IPS-11a (cell line): ENCODE measurements around the gene TAS2R20.

ENCODE experiments used
- H3K4me3 ChIP-seq: one replicate; pipeline ENCODE4 v1.5.1; 2013; ENCODE audit warnings: low read depth, low read length, control low read depth

The TAS2R20 gene

GRCh38 chr12:10960211-10960610 lies 37.9 kb downstream of the TAS2R20 start:
- no peak overlapping the region for H3K4me3 ChIP-seq

GRCh38 chr12:10959804-10960203 lies 38.3 kb downstream of the TAS2R20 start:
- no peak overlapping the region for H3K4me3 ChIP-seq

- H3K4me3 ChIP-seq, result no peak overlapping the region
These were observed 40.4 kb downstream of the TAS2R20 start for GRCh38 chr12:10957741-10958140.

- H3K4me3 ChIP-seq, result no peak overlapping the region
These were observed 42.0 kb downstream of the TAS2R20 start for GRCh38 chr12:10956085-10956484.

GRCh38 chr12:10952645-10953044 lies 45.5 kb downstream of the TAS2R20 start:
- no peak overlapping the region for H3K4me3 ChIP-seq
